NCI-H146 treated with DMSO at 0.1 percent for 48 hours (cell line): ENCODE results near the gene CEP85L.

Experiments
- DNase-seq: peaks from one replicate; lab custom pipeline; 2025; ENCODE audit not compliant: unreplicated experiment; lab: John Stamatoyannopoulos, UW

The CEP85L gene

DNA sequence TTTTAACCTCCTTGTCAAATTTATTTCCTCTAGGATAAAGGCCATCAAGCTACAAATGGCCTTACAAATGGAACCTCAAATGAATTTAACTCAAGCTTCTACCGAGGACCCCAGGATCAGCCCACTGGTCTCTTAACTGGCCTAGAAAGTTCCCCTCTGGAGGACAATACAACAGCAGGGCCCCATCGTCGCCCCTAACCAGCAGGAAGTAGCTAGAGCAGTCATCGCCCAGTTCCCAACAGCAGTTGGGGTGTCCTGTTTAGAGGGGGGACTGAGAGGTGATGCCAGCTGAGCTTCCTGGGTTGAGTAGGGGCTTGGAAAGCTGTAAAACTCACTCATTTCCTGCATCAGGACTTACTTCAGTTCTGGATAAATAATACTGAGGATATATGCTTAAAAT lies 25.6 kb downstream of the CEP85L start:
- no peak for DNase-seq

- DNase-seq = no peak
These were observed 29.5 kb downstream of the CEP85L start for GRCh38 chr6:118621799-118622470.

DNA sequence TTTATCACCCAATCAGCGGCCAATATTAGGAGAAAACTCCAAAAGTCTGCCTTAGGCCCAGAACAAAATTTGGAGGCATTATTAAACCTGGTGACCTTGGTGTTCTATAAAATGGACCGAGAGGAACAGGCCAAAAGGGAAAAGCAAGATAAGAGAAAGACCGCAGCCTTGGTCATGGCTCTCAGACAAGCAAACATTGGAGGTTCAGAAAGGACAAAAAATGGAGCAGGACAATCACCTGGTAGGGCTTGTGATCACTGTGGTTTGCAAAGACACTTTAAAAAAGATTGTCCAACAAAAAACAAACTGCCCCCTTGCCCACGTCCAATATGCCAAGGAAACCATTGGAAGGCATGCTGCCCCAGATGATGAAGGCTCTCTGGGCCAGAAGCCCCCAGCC lies 31.2 kb downstream of the CEP85L start:
- no peak for DNase-seq

DNA sequence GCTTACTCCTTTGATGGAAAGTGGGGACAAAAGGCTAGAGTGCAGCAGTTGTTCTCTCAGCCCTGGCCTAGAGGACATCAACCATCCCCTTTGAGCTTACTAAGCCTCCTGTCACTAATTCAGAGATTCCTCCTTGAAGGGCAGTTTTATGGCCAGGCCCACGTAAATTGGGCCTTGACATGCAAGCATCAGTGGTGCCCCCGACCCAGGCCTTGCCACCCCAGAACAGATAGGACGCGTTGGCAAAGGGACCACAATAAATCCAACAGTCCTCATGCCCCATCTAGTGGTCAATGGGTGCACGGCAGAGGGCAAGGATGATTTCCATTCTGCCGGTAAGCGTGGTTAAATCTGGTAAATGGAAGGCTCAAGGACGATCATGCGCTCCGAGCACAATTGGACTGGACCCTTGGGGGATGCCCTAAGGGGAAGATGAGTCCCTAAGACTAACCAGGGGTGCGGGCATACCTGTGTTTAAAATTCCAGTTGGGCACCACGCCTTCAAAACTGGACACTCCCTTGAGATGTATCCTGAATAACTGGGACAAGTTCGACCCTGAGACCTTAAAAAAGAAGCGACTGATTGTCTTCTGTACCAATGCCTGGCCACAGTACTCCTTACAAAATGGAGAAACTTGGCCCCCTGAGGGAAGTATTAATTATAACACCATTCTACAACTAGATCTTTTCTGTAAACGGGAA lies 32.6 kb downstream of the CEP85L start:
- DNase-seq = peak; percentile 7

GRCh38 chr6:118617417-118617816 lies 34.0 kb downstream of the CEP85L start:
- no peak for DNase-seq

- no peak for DNase-seq
These were observed 40.1 kb downstream of the CEP85L start for GRCh38 chr6:118611334-118611733.

DNA sequence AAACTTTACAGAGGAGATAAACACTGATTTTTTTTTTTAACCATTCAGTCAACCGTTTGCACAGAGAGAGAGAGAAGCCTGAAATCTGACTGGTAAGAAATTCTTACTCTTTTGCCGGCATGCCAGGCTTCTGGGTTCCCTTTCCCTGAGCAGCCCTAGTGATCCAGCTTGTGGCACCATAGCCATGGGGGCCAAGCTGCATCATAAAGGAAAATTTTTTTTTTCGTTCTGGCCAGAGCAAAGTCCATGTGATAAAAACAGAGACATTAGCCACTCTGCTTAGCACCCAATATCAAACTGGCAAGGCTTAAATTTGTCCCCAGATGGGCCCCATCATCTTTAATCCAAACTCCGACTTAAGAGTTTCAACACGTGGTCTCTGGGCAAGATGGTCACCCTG lies 44.5 kb downstream of the CEP85L start:
- no peak for DNase-seq

DNA sequence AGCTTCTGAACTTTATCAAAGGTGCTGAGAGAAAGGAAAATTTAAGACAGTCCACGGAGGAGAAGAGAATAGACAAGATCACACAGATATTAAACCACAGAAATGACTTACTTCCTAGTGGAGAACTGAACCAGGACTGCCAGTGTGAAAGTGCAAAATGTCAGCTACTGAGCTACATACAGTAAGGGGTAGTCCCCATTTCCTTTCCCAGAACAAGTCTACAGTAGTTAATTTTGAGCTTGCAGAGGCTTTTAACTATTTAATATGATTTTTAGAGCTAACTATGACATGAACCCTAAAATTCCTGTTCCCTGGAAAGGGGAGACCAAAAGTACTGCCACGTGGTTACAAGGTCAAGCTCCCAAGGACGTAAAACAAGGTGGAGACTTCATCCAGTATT lies 45.1 kb downstream of the CEP85L start:
- no peak for DNase-seq

DNA sequence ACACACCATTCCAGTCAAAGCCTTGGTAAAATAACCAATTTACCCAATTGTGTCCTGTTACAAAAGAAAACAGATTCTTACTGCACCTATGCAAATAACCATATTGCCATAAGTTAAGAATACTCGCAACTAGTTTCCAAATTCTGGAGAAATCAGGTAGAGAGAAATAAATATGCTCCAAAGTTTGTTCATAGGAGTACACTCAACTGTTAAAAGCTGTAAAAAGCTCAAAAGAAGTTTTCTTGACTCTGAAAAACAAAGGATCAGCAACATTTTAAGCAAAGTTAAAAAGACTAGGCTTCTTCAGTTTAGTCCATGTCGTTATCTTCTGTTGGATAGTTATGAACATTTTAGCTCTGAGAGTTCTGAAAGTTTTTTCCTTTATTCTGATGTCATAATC lies 48.0 kb downstream of the CEP85L start:
- DNase-seq = no peak

- no peak for DNase-seq
These were observed 49.1 kb downstream of the CEP85L start for GRCh38 chr6:118602300-118602699.

DNA sequence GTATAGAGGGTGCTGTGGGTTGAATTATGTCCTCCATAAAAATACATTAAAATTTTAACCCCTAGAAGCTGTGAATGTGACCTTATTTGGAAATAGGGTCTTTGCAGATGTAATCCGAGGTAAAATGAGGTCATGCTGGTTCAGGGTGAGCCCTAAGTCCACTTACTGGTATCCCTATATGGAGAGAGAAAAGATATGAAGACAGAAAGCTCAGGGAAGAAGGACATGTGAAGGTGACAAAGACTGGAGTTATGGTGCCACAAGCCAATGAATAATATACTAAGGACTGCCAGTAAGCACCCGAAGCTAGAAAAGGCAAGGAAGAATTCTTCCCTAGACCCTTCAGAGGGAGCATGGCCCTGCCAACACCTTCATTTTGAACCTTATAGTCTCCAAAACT lies 53.1 kb downstream of the CEP85L start:
- DNase-seq = no peak

DNA sequence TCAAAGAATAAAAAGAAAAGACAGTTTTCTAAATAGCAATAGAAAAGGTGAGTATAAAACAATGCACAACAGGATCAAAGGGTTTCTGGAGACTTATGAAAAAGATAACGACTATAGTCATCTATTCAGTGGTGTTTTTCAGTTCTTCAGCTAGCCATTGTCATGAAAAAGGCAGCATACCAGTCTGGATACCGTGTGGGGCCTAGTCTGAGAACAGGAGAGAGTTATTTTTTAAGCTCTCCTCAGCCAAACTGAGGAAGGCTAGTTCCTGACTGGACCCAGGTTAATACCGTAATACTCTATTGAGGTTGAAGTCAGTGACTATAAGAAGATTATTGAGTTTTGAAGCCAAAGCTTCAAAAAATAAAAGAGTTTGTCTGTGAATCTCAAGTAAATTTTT lies 53.8 kb downstream of the CEP85L start:
- no peak for DNase-seq

DNA sequence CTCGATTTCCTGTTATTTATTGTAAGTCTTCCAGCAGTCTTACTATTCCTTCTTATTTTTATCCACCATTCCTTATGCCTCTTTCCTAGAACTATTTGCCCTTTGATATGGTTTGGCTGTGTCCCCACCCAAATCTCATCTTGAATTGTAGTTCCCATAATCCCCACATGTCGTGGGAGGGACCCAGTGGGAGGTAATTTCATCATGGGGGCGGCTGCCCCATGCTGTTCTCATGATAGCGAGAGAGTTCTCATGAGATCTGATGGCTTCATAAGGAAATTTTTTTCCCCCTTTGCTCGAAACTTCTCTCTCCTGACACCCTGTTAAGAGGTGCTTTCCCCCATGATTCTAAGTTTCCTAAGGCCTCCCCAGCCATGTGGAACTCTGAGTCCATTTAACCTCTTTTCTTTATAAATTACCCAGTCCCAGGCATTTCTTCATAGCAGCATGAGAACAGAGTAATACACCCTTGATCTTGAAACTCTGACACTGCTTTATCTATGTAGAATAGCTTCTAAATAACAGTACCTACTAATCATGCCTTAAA lies 54.5 kb downstream of the CEP85L start:
- DNase-seq = no peak

DNA sequence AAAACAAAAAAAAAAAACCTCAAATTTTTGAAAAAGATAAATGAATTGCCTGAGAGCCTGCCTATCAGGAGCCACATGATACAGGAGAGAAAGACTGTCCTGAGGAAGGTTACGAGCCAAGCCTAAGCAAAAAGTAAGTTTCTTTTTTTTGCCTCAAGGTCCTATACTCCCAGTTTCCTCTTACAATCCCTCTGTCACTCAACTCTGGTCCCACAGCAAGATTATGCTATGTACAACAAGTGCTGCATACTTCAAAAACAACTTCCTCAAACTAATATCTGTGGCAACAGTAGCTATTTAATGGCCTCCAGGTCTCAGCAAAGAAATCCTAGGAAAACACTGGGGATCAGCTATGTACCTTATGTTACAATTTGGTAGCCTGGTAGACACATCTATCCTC lies 56.5 kb downstream of the CEP85L start:
- DNase-seq = no peak

DNA sequence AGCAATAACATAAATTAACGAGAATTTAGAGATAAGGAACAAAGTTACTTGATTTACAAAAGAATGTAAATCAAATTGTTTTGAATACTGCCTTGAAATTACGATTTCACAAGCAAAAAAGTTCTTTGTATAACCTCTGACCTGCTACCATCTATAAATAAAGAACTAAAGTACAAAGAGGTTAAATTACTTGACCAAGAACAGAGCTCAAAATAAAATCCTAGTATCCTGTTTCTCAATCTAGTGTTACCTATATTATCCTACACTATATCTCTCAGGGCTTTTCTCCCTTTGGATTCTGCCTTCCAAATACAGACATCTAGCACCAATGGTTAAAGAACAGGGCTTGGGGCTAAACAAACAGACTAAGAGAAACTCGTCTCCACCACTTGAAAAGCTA lies 59.5 kb downstream of the CEP85L start:
- no peak for DNase-seq

DNA sequence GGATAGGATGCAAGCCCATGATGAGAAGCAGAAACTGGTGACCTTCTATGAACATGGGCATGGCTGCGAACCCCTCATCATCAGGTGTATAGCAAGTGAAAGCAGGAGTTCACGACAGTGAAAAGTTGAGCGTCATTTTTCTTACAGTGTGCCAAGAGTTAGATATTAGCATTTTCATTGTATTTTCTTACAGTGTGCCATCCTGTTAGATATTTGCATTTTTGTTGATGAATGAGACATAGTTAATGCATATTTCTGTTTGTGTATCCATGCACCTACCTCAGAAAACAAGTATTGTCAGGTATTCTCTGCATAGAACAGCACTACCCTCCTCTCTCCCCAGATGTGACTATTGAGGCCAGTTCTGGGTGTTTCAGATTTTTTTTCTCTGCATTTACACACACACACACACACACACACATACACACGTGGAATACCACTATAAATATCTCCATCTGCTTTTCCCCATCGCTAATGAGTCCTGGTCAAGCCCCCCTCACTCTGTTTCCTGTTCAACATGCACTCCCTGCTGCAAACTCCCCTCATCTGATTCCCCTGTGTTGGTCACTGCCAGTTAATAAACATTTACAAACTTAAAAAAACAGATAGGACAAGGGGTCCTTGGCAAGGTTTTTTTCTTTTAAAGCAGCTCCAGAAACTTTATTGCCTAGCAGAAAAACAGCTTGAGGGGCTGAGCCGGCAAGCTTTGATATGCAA lies 61.6 kb downstream of the CEP85L start:
- DNase-seq = no peak

DNA sequence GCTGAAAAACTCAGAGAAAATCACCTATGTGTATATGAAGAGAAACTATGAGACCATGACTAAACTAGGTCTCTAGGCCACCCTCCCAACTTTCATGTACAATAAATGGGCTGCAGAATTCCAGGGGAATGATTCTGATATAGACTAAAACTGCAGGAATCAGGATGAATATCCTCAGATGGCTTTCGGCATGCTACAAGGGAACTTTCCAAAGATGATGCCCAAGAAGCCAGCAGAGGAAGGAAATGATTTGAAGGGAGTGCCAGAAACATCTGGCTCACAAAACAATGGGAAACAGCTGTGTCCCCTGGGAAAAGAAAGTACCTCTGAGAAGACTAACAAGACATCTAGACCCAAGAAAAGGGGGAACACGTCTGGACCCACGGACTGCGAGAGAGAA lies 62.2 kb downstream of the CEP85L start:
- no peak for DNase-seq

DNA sequence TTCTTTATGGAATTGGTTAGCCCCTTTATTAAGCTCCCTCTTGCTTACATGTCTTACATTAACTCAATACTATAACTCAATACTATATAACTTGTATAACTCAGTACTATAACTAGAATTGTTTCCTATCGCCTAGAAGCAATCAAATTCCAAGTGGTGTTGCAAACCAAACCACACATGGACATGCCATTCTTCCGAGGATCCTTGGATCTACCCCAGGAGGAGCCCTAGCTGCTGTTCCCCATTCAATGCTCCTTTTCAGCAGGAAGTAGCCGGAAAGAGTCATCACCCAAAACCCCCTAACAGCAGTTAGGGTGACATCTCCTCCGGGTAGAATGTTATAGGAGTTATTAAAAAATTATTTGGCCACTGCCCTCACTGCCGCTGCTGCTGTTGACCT lies 62.8 kb downstream of the CEP85L start:
- no peak for DNase-seq

GRCh38 chr6:118586746-118587485 lies 64.5 kb downstream of the CEP85L start:
- DNase-seq = no peak

- DNase-seq = no peak
These were observed 66.5 kb downstream of the CEP85L start for GRCh38 chr6:118584911-118585310.

DNA sequence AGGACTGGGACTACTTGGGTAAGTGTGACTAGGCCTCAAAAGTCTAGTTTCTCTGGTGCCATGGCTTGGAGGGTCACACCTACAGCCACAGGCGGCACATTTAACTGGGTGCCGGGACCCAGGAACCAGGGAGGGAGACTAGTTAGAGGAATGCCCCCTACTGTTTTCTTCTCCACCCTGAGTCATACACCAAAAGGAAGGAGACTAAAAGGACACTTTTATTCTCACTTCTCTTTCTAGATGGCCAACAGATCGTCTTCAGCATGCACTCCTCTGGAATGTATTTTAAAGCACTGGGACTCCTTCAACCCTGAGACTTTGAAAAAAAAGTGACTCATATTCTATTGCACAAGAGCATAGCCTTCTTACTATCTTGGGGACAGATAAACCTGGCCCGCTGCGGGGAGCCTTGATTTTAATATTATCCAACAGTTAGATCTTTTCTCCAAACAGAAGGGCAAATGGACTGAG lies 69.9 kb downstream of the CEP85L start:
- no peak for DNase-seq
